ENCODE measurements around the gene ZNF799. TPM values are rescaled to one million over a fixed set of nuclear protein-coding genes. Genes with fewer than 3 reads are reported as not detected.
"Not testable (repeated sequence)": the region's sequence is repeated elsewhere in the genome, so short reads cannot be mapped to it uniquely, and the experiment has no call there.

Gene ZNF799
- total RNA-seq, 2 donors from 2014 or later = 8.6 to 9.1 TPM

DNA sequence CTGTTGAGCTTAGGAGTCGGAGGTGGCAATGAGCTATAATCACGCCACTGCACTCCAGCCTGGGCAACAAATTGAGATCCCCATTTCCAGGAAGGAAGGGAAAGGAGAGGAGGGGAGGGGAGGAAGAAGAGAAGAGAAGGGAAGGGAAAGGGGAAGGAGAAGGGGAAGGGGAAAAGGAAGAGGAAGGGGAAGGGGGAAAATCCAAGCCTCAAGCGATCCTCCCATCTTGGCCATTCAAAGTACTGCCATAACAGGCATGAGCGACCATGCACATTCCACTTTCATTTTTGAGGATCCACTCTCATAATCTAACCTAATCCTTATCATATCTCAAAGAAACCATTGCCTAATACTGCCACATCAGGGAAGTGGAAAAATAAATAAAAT lies 24.8 kb upstream of the ZNF799 start:
- H3K9me3 Mint-ChIP-seq = peaks cover 95% of the 10 kb centered on the region
- no peak overlapping the region for H3K4me3 ChIP-seq (ENCODE audit: low read length)
- peaks cover 89% of the 10 kb centered on the region for H3K36me3 Mint-ChIP-seq (ENCODE audit: low read depth)
- no peaks in the 10 kb centered on the region for H3K27me3 ChIP-seq (ENCODE audit: control insufficient read depth, insufficient read depth, low read length, poor library complexity, severe bottlenecking)
- TF ChIP-seq, protein P1, sequence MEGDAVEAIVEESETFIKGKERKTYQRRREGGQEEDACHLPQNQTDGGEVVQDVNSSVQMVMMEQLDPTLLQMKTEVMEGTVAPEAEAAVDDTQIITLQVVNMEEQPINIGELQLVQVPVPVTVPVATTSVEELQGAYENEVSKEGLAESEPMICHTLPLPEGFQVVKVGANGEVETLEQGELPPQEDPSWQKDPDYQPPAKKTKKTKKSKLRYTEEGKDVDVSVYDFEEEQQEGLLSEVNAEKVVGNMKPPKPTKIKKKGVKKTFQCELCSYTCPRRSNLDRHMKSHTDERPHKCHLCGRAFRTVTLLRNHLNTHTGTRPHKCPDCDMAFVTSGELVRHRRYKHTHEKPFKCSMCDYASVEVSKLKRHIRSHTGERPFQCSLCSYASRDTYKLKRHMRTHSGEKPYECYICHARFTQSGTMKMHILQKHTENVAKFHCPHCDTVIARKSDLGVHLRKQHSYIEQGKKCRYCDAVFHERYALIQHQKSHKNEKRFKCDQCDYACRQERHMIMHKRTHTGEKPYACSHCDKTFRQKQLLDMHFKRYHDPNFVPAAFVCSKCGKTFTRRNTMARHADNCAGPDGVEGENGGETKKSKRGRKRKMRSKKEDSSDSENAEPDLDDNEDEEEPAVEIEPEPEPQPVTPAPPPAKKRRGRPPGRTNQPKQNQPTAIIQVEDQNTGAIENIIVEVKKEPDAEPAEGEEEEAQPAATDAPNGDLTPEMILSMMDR (conservative IDR thresholded peaks at IDR 0.05) = no peak
- no peak overlapping the region for H3K27ac Mint-ChIP-seq
- no peak overlapping the region for H3K9ac ChIP-seq (ENCODE audit: extremely low read depth, low read length, poor library complexity, severe bottlenecking)
- H3K27ac ChIP-seq (ENCODE audit: low read depth, low read length) = no peak overlapping the region
- peaks cover 47% of the 10 kb centered on the region for H3K36me3 ChIP-seq (ENCODE audit: control insufficient read depth, insufficient read depth, low read length)
- H3K9me3 ChIP-seq (ENCODE audit: control insufficient read depth, low read length) = peaks cover 67% of the 10 kb centered on the region
- no peaks in the 10 kb centered on the region for H3K4me1 Mint-ChIP-seq
- no peak overlapping the region for H3K4me3 Mint-ChIP-seq
- 96 to 100% methylated on average over 2 of the region's 4 CpGs for WGBS, 2 experiments (ENCODE audit: insufficient coverage in 1 of 2, insufficient read length in 1 of 2)
- H3K27me3 Mint-ChIP-seq (ENCODE audit: insufficient read depth) = no peaks in the 10 kb centered on the region
- DNase-seq = no peak
- no peaks in the 10 kb centered on the region for H3K4me1 ChIP-seq (ENCODE audit: control insufficient read depth, insufficient read depth, low read length)

DNA sequence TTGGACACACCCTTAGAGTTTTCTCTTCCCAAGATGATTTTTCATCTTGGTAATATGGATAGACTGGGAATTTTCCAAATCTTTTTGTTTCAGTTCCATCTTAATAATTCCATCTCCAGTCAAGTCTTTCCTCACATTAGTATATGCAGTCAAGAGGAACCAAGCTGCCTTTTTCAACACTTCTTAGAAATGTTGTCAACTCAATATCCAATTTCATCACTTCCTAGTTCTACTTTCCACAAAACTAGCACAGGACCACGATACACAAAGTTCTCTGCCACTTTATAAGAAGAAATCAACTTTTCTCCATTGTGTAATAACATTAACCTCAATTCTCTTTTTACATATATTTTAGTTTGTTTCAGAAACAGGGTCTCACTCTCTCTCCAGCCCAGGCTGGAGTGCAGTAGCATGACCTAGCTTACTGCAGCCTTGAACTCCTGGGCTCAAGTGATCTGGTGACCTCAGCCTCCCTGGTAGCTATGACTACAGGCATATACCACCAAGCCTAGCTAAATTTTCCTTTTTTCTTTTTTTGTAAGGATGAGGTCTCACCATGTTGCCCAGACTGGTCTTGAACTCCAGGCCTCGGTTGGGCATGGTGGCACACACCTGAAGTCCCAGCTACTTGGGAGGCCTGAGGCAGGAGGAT lies 24.3 kb upstream of the ZNF799 start:
- DNase-seq = no peak
- no peaks in the 10 kb centered on the region for H3K27me3 ChIP-seq (ENCODE audit: control insufficient read depth, insufficient read depth, low read length, poor library complexity, severe bottlenecking)
- peaks cover 95% of the 10 kb centered on the region for H3K9me3 Mint-ChIP-seq
- H3K27ac ChIP-seq (ENCODE audit: low read depth, low read length) = no peak overlapping the region
- H3K27me3 Mint-ChIP-seq (ENCODE audit: insufficient read depth) = no peaks in the 10 kb centered on the region
- WGBS, 2 experiments (ENCODE audit: insufficient coverage in 1 of 2, insufficient read length in 1 of 2) = 91 to 100% methylated on average over 1 to 2 of the region's 2 CpGs
- H3K4me1 Mint-ChIP-seq = no peaks in the 10 kb centered on the region
- TF ChIP-seq, protein P1 (conservative IDR thresholded peaks at IDR 0.05) = no peak
- no peak overlapping the region for H3K4me3 ChIP-seq (ENCODE audit: low read length)
- H3K4me3 Mint-ChIP-seq = no peak overlapping the region
- no peak overlapping the region for H3K9ac ChIP-seq (ENCODE audit: extremely low read depth, low read length, poor library complexity, severe bottlenecking)
- H3K27ac Mint-ChIP-seq = no peak overlapping the region
- H3K4me1 ChIP-seq (ENCODE audit: control insufficient read depth, insufficient read depth, low read length) = no peaks in the 10 kb centered on the region
- peaks cover 42% of the 10 kb centered on the region for H3K36me3 ChIP-seq (ENCODE audit: control insufficient read depth, insufficient read depth, low read length)
- peaks cover 62% of the 10 kb centered on the region for H3K9me3 ChIP-seq (ENCODE audit: control insufficient read depth, low read length)
- H3K36me3 Mint-ChIP-seq (ENCODE audit: low read depth) = peaks cover 87% of the 10 kb centered on the region

DNA sequence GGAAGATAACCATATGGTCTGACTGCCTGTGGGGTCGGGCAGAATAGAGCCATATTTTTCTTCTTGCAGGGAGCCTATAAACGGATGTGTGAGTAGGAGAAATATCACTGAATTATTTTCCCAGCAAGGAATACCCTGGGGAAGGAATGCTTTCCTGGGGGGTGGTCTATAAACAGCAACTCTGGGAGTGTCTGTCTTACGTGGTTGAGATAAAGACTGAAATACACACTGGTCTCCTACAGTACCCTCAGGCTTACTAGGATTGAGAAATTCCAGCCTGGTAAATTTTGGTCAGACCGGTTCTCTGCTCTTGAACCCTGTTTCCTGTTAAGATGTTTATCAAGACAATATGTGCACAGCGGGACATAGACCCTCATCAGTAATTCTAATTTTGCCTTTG lies 16.2 kb upstream of the ZNF799 start:
- H3K4me1 ChIP-seq (ENCODE audit: control insufficient read depth, insufficient read depth, low read length); H3K4me3 ChIP-seq (ENCODE audit: low read length); H3K4me3 Mint-ChIP-seq; H3K4me1 Mint-ChIP-seq; H3K27ac ChIP-seq (ENCODE audit: low read depth, low read length); DNase-seq; H3K9ac ChIP-seq (ENCODE audit: extremely low read depth, low read length, poor library complexity, severe bottlenecking); H3K27me3 ChIP-seq (ENCODE audit: control insufficient read depth, insufficient read depth, low read length, poor library complexity, severe bottlenecking); H3K27me3 Mint-ChIP-seq (ENCODE audit: insufficient read depth); H3K36me3 ChIP-seq (ENCODE audit: control insufficient read depth, insufficient read depth, low read length); H3K27ac Mint-ChIP-seq: not testable (repeated sequence)
- peaks cover 75% of the 10 kb centered on the region for H3K36me3 Mint-ChIP-seq (ENCODE audit: low read depth)
- H3K9me3 ChIP-seq (ENCODE audit: control insufficient read depth, low read length) = peaks cover 42% of the 10 kb centered on the region
- 94 to 100% methylated on average over 4 to 5 of the region's 5 CpGs for WGBS, 2 experiments (ENCODE audit: insufficient coverage in 1 of 2, insufficient read length in 1 of 2)
- peaks cover 91% of the 10 kb centered on the region for H3K9me3 Mint-ChIP-seq

DNA sequence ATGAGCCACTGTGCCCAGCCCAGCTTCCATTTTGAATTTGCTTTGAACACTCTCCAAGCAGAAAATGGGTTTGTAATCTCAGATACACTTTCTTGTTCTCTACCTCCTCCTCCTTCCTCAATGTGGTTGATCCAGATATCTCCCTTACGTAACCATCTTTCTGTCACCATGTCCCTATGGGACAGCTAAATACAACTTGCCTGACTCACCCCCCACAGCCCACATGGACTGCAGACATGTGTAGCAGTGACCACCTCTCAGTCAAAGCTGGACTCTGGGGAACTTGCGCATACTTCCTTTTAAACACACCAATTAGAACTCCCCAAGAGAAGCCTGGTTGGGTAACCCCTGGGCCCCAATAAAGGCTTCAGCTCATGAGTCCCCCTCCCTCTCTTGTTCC lies 10.8 kb upstream of the ZNF799 start:
- DNase-seq = no peak
- Histone ChIP-seq H3K4me1 (ENCODE audit: control insufficient read depth, insufficient read depth, low read length) (no peaks in the 10 kb centered on the region), H3K27ac (ENCODE audit: low read depth, low read length) (no peak overlapping the region), H3K9ac (ENCODE audit: extremely low read depth, low read length, poor library complexity, severe bottlenecking) (no peak overlapping the region), H3K9me3 (ENCODE audit: control insufficient read depth, low read length) (peaks cover 12% of the 10 kb centered on the region), H3K36me3 (ENCODE audit: control insufficient read depth, insufficient read depth, low read length) (no peaks in the 10 kb centered on the region), H3K4me3 (ENCODE audit: low read length) (no peak overlapping the region), H3K27me3 (ENCODE audit: control insufficient read depth, insufficient read depth, low read length, poor library complexity, severe bottlenecking) (no peaks in the 10 kb centered on the region)
- TF ChIP-seq, protein P1 (conservative IDR thresholded peaks at IDR 0.05) = no peak
- peaks cover 2% of the 10 kb centered on the region for H3K27me3 Mint-ChIP-seq (ENCODE audit: insufficient read depth)
- H3K36me3 Mint-ChIP-seq (ENCODE audit: low read depth) = peaks cover 29% of the 10 kb centered on the region
- no peak overlapping the region for H3K27ac Mint-ChIP-seq
- H3K4me1 Mint-ChIP-seq = no peaks in the 10 kb centered on the region
- 95% methylated on average over 2 of the region's 2 CpGs; no CpG with 5 or more reads in 1 of the 2 experiments for WGBS, 2 experiments (ENCODE audit: insufficient coverage in 1 of 2, insufficient read length in 1 of 2)
- H3K4me3 Mint-ChIP-seq = no peak overlapping the region
- H3K9me3 Mint-ChIP-seq = peaks cover 59% of the 10 kb centered on the region

All from endodermal cell (in vitro differentiated cells).